Stimulated activated CD4-positive, alpha-beta T cell treated with anti-CD3 and anti-CD28 coated beads, Interleukin-4, amount 100 ng/mL, for 24 hours (primary cell): ENCODE results near the gene TNS1.
"Not testable (repeated sequence)": the region's sequence is repeated elsewhere in the genome, so short reads cannot be mapped to it uniquely, and the experiment has no call there.

Source experiments
- DNase-seq: peaks from one replicate; pipeline ENCODE4 v3.0.0-alpha.2; 2020

Gene TNS1

GRCh38 chr2:217790681-217791392 is 212.0 kb downstream of the TNS1 start:
- DNase-seq = no peak

DNA sequence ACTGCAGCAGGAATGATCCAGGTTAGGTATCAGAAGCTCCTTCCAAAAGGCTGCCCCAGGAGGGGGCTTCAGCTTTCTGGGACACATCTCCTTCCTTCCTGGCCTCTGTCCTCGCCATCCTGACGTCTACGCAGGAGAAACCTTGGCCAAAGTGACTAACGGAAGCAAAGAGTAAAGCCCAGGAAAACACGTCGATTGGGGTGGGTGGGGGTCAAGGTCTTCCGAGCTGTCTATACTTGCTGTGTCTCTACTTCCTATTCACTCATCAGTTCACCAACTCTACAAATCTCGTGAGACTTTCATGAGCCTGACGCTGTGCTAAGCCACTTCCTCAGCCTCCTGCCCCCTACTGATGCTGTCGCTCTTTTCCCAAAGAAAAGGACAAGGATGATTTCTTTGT is 212.6 kb downstream of the TNS1 start:
- DNase-seq = no peak

DNA sequence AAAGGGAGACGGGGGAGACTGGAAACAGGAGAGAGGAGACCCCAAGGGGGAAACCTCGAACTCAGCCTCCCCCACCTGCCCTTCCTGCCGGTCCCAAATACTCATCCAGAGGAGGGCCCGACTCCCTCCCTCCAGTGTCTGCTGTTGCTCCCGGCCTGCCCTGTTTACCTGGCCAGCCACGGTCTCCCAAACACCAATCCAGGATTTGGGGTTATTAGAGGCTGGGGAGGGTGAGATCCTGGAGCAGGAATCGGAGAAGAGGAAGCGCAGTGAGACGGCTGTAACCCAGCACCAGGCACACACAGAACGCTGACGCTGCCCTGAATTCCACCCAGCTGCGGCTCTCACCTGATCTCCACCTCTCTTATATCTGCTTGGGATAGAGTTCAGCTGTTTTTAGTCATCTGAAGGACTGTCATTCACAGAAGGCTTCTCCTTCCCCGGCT is 213.0 kb downstream of the TNS1 start:
- DNase-seq = no peak

GRCh38 chr2:217789003-217789735 is 213.6 kb downstream of the TNS1 start:
- DNase-seq = peak; percentile 78

GRCh38 chr2:217788669-217789002 is 214.2 kb downstream of the TNS1 start:
- DNase-seq = no peak

GRCh38 chr2:217787160-217787877 is 215.5 kb downstream of the TNS1 start:
- no peak for DNase-seq

GRCh38 chr2:217786560-217786959 is 216.2 kb downstream of the TNS1 start:
- not testable (repeated sequence) for DNase-seq

- peak; percentile 78 for DNase-seq
These were observed 217.2 kb downstream of the TNS1 start for GRCh38 chr2:217785544-217786045.

DNA sequence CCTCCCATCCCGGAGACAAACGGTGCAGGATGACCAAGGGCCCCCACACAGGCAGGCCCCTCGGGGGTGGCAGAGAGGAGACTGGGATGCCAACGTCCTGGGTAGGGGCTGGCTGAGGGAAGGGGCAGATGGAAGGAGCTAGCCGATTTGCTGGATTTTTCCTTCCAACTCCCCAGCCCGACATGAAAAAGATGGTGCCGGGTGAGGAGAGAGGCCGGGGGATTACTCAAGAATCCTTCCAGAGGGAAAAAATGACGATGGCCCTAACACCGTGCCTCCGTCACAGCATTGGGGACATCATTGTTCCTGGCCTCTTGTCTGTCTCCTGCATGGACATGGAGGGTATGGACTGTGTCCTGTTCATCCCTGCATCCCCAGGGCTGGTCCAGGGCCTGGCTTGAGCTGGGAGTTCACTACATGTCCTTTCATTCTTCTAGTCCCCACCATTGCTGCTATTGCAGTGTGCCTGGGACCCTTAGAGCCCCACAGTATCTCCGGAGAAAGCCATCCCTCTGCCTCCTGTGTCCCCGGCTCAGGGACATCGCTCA is 217.7 kb downstream of the TNS1 start:
- no peak for DNase-seq

DNA sequence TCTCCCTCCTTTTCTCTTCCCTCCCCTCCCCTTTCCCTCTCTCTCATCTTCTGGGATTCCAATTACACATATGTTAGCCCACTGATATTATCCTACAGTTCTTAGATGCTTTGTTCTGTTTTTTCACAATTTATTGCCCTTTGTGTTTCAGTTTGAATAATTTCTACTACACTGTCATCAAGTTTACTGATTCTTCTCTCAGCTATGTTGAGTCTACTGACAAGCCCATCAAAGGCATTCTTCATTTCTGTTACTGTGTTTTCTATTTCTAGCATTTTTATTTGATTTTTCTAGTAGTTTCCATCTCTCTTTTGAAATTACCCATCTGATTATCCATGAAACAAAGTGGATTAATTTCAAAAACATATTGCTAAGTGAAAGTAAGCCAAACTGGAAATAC is 219.6 kb downstream of the TNS1 start:
- no peak for DNase-seq

- DNase-seq = no peak
These were observed 224.9 kb downstream of the TNS1 start for GRCh38 chr2:217777906-217778305.

DNA sequence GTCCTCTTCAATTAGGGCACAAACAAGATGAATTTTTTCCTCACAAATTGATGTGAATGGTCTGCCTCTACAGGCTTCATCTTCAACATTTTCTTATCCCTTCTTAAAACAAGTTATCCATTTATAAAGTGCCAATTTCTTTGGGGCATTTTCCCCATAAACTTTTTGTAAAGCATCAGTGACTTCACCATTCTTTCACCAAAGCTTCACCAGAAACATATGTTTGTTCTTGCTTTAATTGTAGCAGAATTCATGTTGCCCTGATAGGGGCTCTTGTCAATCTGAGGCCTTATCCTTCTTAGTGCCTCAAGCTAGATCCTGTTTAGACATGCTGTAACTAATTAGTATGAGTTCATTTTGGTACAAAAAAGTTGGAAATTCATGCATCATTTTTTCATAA is 226.2 kb downstream of the TNS1 start:
- no peak for DNase-seq

GRCh38 chr2:217775920-217776503 is 226.8 kb downstream of the TNS1 start:
- no peak for DNase-seq

GRCh38 chr2:217774232-217774631 is 228.6 kb downstream of the TNS1 start:
- DNase-seq = no peak

DNA sequence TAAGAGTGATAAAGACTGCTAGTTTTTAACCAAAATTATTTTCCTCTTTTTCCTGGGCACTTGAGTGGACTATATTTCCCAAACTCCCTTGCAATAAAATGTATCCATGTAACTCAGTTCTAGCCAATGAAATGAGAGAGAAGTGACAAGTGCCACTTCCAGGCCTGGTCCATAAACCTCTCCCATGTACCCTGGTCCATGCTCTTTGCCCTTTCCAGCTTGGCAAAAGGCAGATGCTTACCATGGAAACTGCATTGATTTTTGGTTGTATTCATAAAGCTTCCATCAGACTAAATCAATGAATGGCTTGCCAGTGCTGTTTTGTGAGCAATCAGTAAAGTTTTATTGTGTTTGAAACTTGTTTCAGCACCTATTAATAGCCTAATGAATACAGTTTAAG is 229.3 kb downstream of the TNS1 start:
- no peak for DNase-seq

GRCh38 chr2:217766356-217766755 is 236.4 kb downstream of the TNS1 start:
- no peak for DNase-seq

DNA sequence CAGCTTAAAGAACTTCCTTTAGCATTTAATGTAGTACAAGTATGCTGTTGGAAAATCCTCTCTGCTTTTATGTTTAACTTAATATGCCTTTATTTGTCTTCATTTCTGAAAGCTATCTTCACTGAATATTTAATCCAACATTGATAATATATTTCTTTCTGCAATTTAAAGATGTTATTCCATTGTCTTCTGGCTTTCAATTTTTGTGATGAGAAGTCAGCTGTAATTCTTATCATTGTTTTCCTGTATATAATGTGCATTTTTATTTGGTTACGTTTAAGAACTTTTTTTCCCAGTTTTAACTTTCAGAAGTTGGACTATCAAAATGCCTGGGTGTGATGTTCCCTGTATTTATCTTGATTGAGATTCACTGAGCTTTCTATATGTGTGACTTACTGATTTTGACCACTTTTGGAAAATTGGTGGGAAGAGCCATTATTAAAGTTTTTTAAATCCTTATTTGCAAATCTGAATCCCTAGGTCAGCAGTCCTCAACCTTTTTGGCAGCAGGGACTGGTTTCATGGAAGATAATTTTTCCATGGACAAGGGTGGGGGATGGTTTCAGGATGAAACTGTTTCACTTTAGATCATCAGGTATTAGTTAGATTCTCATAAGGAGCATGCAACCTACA is 241.0 kb downstream of the TNS1 start:
- no peak for DNase-seq

GRCh38 chr2:217759991-217760390 is 242.8 kb downstream of the TNS1 start:
- no peak for DNase-seq

DNA sequence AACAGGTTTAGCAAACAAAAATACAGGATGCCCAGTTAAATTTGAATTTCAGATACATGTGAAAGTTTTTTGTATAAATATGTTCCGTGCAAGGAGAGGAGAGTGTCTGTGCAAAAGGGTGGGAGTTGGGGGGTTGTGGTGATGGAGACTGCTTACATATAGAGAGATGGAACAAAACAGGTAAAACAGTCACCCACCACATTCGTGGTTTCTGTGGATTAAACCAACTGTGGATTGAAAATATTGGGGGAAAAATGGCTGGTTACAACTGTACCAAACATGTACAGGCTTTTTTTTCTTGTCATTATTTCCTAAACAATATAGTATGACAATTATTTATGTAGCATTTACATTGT is 245.7 kb downstream of the TNS1 start:
- no peak for DNase-seq

GRCh38 chr2:217756375-217757107 is 246.3 kb downstream of the TNS1 start:
- DNase-seq = peak; percentile 68

GRCh38 chr2:217755027-217755745 is 247.6 kb downstream of the TNS1 start:
- DNase-seq = no peak
